ENCODE measurements around the gene MSI1.

GRCh38 chr12:120323772-120324171 lies 45.2 kb downstream of the MSI1 start:
- TF ChIP-seq, protein P1, sequence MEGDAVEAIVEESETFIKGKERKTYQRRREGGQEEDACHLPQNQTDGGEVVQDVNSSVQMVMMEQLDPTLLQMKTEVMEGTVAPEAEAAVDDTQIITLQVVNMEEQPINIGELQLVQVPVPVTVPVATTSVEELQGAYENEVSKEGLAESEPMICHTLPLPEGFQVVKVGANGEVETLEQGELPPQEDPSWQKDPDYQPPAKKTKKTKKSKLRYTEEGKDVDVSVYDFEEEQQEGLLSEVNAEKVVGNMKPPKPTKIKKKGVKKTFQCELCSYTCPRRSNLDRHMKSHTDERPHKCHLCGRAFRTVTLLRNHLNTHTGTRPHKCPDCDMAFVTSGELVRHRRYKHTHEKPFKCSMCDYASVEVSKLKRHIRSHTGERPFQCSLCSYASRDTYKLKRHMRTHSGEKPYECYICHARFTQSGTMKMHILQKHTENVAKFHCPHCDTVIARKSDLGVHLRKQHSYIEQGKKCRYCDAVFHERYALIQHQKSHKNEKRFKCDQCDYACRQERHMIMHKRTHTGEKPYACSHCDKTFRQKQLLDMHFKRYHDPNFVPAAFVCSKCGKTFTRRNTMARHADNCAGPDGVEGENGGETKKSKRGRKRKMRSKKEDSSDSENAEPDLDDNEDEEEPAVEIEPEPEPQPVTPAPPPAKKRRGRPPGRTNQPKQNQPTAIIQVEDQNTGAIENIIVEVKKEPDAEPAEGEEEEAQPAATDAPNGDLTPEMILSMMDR (IDR thresholded peaks at IDR 0.05) = no peak
- TF ChIP-seq POLR2A (IDR thresholded peaks at IDR 0.05; ENCODE audit: low read length) (no peak), BHLHE40 (IDR thresholded peaks at IDR 0.05; ENCODE audit: low read depth, low read length) (no peak), MYC (IDR thresholded peaks at IDR 0.05; ENCODE audit: borderline replicate concordance, low read length) (no peak), CBX8 (IDR thresholded peaks at IDR 0.05) (no peak)

Measured in A549 (cell line).